NCI-H526 treated with DMSO at 0.1 percent for 48 hours (cell line): Measurements from ENCODE around the gene ZNF627.
"Not testable (repeated sequence)": the region's sequence is repeated elsewhere in the genome, so short reads cannot be mapped to it uniquely, and the experiment has no call there.

Experiments
- DNase-seq: peaks from one replicate; lab custom pipeline; 2025; lab: John Stamatoyannopoulos, UW

The ZNF627 gene

DNA sequence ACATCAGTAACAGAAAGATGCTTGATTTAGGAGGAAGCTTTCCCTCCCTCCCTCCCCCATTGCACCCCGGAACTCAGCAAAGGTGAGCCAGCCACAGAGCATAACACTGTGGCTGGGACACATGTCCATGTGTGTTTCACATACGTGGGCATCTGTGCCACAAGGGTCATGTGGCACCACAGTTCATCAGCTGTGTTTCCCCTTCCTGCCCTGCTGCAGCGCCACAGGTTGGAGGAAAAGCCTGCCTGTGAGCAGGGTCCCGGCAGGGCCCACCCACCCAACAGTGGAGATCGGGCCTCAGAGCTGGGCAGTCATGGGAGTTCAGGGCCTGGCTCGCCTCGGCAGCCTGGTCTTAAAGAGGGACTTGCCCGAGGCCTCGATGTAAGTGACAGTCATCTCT, 22.6 kb upstream of the ZNF627 start:
- DNase-seq, result no peak

DNA sequence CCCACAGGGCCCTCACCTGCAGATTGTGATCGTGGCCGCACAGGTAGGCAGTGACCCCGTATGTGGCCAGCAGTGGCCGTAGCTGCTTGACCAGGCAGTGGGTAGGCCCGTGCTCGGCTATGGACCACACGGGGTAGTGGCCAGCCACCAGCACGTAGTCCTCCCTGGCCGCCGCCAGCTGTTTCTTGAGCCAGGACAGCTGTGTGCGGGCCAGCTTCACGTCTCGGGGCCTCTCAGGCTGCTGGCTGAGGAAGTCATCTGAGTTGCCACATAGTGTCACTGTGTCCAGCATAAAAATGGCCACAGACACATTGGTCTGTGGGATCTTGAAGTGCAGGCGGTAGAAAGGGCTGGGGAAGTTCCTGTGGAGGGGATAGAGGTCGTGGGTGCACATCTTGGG, 21.1 kb upstream of the ZNF627 start:
- no peak for DNase-seq

DNA sequence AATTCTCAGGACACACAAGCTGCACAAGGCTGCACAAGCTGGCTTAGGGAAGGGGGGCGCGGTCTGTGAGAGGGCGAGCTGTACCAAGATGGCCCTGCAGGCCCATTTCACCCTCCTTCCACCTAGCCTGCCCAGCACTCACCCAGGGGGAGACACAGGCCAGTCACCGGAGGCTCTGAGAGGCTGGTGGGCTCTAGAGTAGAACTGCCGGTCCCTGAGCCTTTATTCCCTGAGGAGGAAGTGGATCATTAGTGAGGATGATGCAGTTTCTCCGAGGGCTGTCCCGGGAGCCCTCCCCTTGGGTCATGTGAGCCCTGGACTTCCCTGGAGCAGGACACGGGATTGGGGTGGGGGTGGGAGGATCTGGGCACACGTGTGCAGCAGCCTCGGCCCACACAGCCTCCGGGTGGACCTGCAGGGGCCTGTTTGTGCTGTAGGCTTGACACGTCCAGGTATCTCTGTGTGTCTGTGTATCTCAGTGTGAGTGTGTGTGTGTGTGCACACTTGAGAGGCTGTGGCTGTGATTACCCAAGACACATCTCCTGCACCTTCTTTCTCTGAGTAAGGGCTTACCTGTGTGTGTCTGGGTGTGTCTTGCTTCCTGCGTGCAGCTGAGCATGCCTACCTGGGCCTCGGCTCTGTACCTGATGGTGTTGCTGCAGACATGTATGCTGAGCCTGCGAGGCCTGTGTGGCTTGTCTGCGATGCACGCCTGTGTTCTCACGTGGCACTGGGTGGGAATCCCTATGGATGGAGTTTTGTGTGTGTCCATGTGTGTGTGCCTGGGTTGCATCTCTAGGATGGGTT, 19.6 kb upstream of the ZNF627 start, which contains the start of gene ACP5:
TSS of gene ACP5 (minus strand) at position 195 of the 807 bp plus-strand sequence. CDS start 328 bp downstream, outside the sequence.
- DNase-seq, result no peak

DNA sequence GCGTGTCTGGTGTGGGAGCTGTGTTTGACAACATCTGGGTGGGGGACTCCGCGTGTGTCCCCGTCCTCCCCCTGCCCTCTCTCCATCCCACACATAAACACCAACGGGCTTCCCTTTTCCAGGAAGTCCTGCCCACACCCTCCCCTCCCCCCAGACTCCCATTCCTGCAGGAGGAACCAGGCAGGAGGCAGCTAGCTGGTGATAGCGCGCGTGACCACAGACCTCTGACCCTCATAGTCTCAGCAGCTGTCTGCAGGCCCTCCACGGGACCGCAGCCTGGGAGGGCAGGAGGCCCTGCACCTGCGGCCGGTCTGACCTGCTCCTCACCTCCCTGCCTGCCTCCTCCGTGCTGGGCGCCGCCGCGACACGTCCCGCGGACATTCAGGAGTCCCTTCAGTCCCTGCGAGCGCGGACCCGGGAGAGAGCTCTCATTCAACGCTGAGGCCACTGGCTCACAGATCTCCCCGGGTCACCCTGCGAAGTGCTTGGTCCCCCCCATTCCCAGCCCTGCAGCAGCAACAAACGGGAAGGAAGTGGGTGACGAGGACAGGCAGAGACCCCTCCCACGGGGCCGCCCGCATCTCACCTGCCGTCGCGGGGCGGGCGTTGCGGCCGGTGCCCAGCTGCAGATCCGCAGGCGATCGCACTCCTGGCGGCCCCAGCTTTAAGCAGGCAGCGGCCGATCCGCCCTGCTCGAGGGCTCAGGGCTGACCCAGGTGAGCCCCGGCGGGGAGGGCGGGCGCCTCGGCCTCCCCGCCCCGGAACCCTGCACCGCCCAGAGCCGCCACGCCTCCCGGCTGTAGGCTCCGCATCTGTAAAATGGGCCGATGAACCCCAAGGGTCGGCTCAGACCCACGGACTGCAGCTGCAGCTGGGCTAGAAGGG, 18.8 kb upstream of the ZNF627 start:
- DNase-seq, result no peak

DNA sequence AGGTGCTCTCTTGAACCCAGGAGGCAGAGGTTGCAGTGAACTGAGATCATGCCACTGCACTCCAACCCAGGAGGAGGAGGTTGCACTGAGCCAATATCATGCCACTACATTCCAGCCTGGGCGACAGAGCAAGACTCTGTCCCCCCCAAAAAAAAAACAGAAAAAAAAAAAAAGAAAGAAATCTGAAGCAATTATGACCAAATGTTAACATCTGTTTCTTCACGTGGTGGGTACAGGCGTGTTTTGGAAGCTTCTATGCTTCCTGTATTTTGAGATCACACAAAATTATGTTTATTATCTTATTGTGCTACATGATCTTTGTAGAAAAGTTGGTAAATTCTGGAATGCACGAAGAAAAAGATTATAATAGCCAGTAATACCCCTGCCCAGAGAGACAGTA, 17.2 kb upstream of the ZNF627 start:
- DNase-seq, result no peak

DNA sequence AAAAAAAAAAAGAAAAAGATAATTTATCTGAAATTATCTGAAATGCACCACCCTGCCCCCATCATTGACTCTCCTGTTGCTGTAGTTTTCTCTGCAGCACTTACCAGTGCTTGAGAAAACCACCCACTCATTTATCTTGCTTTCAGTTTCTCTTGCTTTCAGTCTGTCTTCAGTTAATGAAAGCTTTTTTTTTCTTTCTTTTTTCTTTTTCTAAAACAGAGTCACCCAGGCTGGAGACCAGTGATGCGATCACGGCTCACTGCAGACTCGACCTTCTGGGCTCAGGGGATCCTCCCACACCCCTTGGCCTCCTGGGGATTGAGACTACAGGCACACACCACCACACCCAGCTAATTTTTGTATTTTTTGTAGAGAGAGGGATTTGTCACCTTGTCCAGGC, 15.5 kb upstream of the ZNF627 start:
- DNase-seq, result no peak

DNA sequence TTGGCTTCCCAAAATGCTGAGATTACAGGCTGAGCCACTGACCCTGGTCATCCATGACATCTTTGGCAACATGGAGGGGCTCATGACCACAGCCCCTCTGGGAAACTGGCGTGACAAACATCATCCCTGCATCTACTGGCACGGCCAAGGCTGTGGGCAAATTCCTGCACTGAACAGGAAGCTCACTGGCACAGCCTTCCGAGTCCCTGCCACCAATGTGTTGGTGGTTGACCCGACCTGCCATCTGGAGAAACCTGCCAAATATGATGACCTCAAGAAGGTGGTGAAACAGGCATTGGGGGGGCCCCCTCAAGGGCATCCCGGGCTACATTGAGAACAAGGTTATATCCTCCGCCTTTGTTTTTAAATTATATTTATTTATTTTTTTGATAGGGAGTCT, 11.0 kb upstream of the ZNF627 start:
- DNase-seq, result no peak

DNA sequence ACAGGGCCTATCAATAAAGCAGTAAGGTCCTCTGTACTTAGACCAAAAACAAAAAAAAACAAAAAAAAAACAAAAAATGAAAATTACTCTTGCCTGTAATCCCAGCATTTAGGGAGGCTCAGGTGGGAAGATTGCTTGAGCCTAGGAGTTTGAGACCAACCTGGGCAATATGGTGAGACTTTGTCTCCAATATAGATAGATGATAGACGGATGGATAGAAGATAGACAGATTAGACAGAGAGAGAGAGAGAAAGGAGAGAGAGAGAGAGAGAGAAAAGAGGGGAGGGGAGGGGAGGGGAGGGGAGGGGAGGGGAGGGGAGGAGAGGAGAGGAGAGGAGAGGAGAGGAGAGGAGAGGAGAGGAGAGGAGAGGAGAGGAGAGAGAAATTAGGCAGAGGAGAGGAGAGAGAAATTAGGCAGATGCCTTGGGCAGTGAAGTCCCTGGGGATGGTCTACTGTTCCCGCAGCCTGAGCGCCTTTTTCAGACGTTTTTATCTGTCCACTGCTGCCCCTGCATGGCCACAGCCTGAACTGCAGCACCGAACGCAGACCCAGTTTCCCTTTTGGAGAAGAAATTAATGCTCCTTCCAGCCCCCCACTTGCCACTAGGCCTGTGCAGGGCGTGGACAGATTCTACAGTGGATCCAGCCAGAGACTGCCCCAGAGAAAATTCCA, 9.8 kb upstream of the ZNF627 start:
- peak; percentile 27 for DNase-seq

DNA sequence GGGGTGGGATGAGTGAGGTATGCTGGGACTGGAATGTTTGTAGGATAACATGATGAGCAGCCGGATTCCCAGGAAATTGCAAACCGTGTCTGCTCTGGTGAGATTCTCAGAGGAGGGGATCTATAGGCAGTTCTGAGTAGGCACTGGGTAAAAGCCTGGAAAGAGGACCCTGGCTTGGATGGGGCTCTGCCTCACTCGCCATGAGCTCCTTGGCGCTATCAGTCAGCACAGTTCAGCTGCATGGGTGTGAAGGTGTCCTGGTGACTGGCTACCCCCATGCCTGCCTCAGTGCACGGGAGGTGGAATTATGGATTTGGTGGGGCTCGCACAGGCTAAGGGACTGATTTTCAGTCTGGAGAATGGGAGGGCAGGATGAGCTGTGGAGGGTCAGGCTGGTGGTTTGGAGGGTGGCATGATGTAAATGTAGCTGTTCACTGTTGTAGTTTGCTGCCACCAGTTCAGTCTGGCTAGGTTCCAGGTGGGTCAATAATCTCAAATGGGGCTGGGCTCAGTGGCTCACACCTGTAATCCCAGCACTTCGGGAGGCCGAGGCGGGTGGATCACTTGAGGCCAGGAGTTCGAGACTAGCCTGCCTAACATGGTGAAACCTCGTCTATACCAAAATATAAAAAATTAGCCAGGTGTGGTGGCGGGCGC, 9.2 kb upstream of the ZNF627 start:
- no peak for DNase-seq

DNA sequence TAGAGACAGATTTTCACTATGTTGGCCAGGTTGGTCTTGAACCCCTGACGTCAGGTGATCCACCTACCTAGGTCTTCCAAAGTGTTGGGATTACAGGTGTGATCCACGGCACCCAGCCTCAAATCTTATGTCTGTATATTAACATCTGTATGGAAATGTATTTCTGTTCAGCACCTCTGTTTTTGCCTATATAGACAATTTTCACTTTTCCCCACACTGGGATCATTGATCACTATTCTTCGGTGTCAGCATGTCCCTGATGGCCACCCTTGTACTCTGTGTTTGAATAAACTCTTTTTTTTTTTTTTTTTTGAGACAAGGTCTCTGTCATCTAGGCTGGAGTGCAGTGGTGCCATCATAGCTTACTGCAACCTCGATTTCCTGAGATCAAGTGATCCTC, 3.2 kb upstream of the ZNF627 start:
- DNase-seq, result no peak

DNA sequence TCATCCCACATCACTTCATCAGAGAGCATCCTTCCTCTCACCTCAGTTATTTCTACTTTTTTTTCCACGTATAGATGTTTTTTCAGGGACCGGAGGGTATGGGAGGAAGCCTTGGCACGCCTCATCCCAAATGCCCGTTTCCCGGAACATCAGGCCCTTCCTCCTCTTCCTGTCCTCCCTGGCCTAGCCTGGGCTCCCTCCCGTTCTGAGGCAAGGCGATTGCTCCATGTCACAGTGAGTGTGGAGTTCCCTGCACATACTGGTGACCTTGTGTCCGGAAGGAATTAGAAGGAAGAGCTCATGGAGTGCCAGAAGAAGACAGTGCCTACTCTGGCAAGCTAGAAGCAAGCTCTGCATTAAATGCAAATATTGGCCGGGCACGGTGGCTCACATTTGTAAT, 1.1 kb upstream of the ZNF627 start:
- DNase-seq, result no peak

DNA sequence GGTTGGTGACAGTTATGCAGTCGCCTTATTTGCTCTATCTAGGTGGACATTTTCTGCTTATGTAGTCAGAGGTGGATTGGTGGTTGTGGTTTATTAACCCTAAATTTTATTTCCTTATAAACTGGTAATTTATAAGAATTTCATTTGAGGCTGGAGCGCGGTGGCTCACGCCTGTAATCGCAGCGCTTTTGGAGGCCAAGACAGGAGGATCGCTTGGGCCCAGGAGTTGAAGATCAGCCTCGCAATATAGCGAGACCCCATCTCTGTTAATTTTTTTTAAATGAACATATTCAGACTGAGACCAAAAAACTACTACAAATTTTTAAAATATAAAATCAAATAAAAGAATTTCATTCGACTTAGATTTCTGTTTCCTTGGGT, 810 bp downstream of the ZNF627 start:
- DNase-seq, result no peak

DNA sequence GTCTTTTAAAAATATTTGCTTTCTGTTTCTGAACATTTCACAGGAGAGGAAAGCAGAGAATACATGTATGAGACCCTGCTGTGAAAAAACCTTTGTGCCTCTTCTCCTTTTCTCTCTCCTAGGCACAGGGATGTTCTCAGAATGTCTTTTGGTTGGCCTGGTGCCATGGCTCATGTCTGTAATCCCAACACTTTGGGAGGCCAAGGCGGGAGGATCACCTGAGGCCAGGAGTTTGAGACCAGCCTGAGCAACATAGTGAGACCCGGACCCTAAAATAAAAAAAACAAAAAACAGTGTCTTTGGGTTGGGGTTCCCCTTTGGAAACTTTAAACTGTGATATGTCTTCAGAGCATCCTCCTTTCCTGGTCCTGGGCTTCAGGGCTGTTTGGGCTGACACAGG, 1.5 kb downstream of the ZNF627 start:
- no peak for DNase-seq

DNA sequence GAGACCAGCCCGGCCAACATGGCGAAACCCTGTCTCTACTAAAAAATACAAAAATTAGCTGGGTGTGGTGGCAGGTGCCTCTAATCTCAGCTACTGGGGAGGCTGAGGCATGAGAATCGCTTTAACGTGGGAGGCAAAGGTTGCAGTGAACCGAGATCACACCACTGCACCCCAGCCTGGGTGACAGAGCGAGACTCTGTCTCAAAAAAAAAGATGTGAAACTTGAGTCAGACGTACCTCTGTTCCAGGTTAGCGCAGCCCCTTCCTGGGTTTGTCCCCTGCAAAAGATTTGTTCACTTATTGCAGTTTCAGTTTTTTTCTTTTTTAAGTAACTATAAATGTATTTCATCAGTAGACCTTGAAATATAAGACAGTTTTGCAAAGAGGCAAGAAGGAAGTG, 2.4 kb downstream of the ZNF627 start:
- DNase-seq, result not testable (repeated sequence)

DNA sequence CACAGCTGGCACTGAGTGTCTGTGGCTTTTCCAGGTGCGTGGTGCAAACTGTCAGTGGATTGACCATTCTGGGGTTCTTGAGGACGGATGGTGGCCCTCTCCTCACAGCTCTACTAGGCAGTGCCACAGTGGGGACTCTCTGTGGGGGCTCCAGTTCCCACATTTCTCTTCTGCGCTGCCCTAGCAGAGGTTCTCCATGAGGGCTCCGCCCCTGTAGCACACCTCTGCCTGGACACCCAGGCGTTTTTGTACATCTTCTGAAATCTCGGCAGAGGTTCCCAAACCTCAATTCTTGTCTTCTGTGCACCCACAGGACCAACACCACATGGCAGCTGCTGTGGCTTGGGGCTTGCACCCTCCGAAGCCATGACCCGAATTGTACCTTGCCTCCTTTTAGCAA, 9.2 kb downstream of the ZNF627 start:
- no peak for DNase-seq

DNA sequence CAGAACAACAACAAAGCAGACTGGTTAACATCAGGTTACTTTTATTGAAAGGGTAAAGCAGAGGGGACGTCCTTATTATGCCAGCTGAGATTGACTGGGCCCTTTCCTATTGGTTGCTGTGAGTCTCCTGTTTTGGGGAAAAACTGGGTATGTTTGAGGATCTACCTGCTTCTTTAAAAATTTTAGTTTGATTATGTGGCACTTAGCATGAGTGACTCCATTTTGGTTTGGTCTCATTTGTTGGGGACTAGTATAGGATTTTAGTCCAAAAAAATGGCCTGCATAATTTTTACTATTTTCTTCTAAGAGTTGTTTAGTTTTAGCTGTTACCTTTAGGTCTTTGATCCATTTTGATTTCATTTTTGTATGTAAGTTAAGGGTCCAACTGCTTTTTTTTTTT, 14.4 kb downstream of the ZNF627 start:
- DNase-seq, result no peak

DNA sequence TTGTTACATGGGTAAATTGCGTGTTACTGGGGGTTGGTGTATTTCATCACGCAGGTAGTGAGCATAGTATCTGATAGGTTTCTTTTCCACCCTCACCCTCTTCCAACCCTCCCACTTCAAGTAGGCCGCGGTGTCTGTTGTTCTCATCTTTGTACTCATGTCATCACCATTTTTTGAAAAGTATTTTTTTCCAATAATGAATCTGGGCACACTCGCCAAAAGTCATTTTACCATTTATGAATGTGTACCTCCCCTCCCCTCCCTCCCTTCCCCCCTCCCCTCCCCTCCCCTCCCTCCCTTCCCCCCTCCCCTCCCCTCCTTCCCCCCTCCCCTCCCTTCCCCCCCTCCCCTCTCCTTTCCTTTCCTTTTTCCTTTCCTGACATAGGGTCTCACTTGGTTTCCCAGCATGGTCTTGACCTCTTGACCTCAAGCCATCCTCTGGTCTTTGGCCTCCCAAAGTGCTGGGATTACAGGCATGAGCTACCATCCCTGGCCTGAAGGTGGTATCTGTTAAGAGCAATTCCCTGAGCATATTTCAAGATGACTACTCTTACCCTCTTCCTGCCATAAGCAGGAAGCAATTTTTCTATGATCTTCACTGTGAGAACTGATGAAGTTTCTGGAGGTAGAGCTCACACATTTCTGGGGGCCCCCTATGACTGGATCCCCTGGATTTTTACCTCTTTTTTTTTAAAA, 15.7 kb downstream of the ZNF627 start:
- no peak for DNase-seq

DNA sequence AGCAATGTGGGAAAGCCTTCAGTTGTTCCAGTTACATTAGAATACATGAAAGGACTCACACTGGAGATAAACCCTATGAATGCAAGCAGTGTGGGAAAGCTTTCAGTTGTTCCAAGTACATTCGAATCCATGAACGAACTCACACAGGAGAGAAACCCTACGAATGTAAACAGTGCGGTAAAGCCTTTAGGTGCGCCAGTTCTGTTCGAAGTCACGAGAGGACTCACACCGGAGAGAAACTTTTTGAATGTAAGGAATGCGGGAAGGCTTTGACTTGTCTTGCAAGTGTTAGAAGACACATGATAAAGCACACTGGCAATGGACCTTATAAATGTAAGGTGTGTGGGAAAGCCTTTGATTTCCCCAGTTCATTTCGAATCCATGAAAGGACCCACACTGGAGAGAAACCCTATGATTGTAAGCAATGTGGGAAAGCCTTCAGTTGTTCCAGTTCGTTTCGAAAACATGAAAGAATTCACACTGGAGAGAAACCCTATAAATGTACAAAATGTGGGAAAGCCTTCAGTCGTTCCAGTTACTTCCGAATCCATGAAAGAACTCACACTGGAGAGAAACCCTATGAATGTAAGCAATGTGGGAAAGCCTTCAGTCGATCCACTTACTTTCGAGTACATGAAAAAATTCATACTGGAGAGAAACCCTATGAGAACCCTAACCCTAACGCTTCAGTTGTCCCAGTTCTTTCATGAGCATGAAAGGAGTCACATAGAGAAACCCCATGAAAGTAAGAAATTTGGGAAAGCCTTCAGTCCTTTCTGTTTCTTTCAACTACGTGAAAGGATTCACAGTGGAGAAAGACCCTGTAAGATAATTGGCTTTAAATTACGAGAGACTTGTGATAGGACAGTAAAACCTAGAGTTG, 20.1 kb downstream of the ZNF627 start:
- no peak for DNase-seq

DNA sequence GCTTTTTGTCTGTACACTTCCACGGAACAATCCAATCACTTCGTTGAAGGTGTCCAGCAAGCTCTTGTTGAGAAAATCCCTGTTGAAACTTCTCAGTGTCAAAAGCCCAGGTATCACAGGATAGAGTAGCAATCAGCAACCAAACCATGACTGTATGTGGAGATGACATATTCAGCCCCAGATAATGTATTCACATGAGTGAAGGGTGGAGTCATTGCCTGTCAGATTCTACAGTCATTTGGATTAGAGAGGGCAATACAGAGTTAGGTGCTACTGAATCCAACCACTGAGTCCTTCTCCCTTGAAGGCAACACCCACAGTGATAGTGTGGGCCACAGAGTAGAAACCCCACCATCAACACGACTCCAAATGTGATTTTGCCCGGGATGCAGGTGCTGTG, 23.3 kb downstream of the ZNF627 start:
- no peak for DNase-seq

DNA sequence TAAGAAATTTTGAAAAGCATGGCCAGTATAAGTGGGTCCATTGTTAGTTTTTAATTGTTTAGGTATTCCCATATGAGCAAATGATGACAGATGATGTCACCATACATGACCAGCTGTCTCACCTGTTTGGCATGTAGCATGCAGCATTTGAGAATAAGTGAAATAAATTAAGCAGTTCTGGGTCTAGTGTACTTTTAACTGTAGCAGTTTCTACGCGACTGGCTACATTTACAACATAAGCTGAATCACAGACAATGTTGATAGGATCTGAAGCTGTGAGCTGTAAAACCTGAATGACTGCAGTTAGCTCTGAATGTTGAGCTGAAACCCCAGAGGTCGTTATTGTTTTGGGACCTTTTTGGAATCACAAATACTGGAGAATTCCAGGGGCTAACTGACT, 25.1 kb downstream of the ZNF627 start:
- DNase-seq, result not testable (repeated sequence)

DNA sequence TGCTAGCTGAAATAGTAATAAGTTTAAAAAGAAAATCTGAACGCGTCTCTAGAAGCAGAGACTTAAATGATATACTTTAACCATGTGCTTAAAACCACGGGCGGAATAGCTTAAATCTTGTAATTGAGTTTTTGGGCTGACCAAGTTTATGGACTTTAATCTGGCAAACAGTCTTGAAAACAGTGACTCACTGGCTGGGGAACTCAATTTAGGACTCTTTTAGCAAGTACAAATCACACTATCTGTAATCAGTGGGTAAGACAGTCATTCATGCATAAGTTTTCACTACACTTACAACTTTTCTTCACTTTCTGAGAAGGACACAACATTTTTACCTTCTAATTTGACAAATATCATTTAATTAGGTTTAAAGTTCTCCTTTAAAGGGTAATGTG, 26.8 kb downstream of the ZNF627 start:
- DNase-seq, result no peak
